ENCODE results near the gene AOC3. TPM values are rescaled to one million over a fixed set of nuclear protein-coding genes. Genes with fewer than 3 reads are reported as not detected.
"Not testable (repeated sequence)": the region's sequence is repeated elsewhere in the genome, so short reads cannot be mapped to it uniquely, and the experiment has no call there.

Gene AOC3
- polyA plus RNA-seq, 1 of the 3 experiments (the other 2 are of a cell fraction) = 0.03 TPM

- TF ChIP-seq, protein P1, sequence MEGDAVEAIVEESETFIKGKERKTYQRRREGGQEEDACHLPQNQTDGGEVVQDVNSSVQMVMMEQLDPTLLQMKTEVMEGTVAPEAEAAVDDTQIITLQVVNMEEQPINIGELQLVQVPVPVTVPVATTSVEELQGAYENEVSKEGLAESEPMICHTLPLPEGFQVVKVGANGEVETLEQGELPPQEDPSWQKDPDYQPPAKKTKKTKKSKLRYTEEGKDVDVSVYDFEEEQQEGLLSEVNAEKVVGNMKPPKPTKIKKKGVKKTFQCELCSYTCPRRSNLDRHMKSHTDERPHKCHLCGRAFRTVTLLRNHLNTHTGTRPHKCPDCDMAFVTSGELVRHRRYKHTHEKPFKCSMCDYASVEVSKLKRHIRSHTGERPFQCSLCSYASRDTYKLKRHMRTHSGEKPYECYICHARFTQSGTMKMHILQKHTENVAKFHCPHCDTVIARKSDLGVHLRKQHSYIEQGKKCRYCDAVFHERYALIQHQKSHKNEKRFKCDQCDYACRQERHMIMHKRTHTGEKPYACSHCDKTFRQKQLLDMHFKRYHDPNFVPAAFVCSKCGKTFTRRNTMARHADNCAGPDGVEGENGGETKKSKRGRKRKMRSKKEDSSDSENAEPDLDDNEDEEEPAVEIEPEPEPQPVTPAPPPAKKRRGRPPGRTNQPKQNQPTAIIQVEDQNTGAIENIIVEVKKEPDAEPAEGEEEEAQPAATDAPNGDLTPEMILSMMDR (IDR thresholded peaks at IDR 0.05) = no peak
- TF ChIP-seq GATA2 (CRISPR knock-in tag; IDR thresholded peaks at IDR 0.05) (no peak), SIN3A (IDR thresholded peaks at IDR 0.05; ENCODE audit: borderline replicate concordance, low read depth, low read length) (no peak), MEF2A (IDR thresholded peaks at IDR 0.05; ENCODE audit: borderline replicate concordance, low read depth) (no peak), USF1 (IDR thresholded peaks at IDR 0.05; ENCODE audit: borderline replicate concordance, low read depth) (no peak), ZBTB33 (IDR thresholded peaks at IDR 0.05; ENCODE audit: borderline replicate concordance, low read depth) (no peak), JUND (IDR thresholded peaks at IDR 0.05) (no peak), NRF1 (IDR thresholded peaks at IDR 0.05; ENCODE audit: low read depth, low read length) (no peak), EP300 (IDR thresholded peaks at IDR 0.05; ENCODE audit: borderline replicate concordance in 1 of 2, low read depth in 1 of 2, low read length in 1 of 2) (no peak), CHD2 (IDR thresholded peaks at IDR 0.05; ENCODE audit: low read length, partially characterized antibody) (no peak), RCOR1 (IDR thresholded peaks at IDR 0.05; ENCODE audit: low read length) (no peak)
- TF ChIP-seq, protein P2, sequence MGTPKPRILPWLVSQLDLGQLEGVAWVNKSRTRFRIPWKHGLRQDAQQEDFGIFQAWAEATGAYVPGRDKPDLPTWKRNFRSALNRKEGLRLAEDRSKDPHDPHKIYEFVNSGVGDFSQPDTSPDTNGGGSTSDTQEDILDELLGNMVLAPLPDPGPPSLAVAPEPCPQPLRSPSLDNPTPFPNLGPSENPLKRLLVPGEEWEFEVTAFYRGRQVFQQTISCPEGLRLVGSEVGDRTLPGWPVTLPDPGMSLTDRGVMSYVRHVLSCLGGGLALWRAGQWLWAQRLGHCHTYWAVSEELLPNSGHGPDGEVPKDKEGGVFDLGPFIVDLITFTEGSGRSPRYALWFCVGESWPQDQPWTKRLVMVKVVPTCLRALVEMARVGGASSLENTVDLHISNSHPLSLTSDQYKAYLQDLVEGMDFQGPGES (IDR thresholded peaks at IDR 0.05; ENCODE audit: low read depth, low read length) = no peak
- TF ChIP-seq, protein P3, sequence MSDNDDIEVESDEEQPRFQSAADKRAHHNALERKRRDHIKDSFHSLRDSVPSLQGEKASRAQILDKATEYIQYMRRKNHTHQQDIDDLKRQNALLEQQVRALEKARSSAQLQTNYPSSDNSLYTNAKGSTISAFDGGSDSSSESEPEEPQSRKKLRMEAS (IDR thresholded peaks at IDR 0.05; ENCODE audit: low read depth) = no peak
- Histone ChIP-seq H3F3A (replicated peaks; ENCODE audit: insufficient read depth) (no peaks in the 10 kb centered on the region), H3K36me3 (replicated peaks in 1 of 2; ENCODE audit: control insufficient read depth in 1 of 2, insufficient read depth in 2 of 2, low read length in 1 of 2) (no peaks in the 10 kb centered on the region), H3K4me2 (no peak overlapping the region), H3K9me2 (no peaks in the 10 kb centered on the region), H3K4me1 (ENCODE audit: control insufficient read depth in 1 of 2, insufficient read depth in 2 of 2, low read depth in 1 of 2, low read length in 1 of 2) (no peaks in the 10 kb centered on the region), H3K27me3 (ENCODE audit: insufficient read depth) (peaks cover 40% of the 10 kb centered on the region), H3K4me3 (ENCODE audit: low read depth in 2 of 2, low read length in 1 of 2) (no peak overlapping the region), H3K27ac (ENCODE audit: low read depth in 2 of 2, low read length in 1 of 2) (no peak overlapping the region), H2AFZ (ENCODE audit: low read depth) (no peak overlapping the region), H3K9ac (no peak overlapping the region), H4K20me1 (ENCODE audit: insufficient read depth) (no peaks in the 10 kb centered on the region), H3K79me2 (ENCODE audit: insufficient read depth) (no peaks in the 10 kb centered on the region), H3K9me3 (peaks cover 6% of the 10 kb centered on the region)
- WGBS (ENCODE audit: low lambda C conversion rate) = 36% methylated on average over 9 of the region's 12 CpGs
- no peak for DNase-seq
- POLR2A ChIA-PET = no interaction called here
- CTCF ChIA-PET = no interaction called here
These were observed 15.9 kb downstream of the AOC3 start for GRCh38 chr17:42866631-42867575.

- H3K9me3 ChIP-seq; POLR2A ChIA-PET; CTCF ChIA-PET; H3K79me2 ChIP-seq (ENCODE audit: insufficient read depth); H3K4me3 ChIP-seq (ENCODE audit: low read depth in 2 of 2, low read length in 1 of 2); H3K9ac ChIP-seq; H3K4me1 ChIP-seq (ENCODE audit: control insufficient read depth in 1 of 2, insufficient read depth in 2 of 2, low read depth in 1 of 2, low read length in 1 of 2); H3K9me2 ChIP-seq; H2AFZ ChIP-seq (ENCODE audit: low read depth); H3K36me3 ChIP-seq (replicated peaks in 1 of 2; ENCODE audit: control insufficient read depth in 1 of 2, insufficient read depth in 2 of 2, low read length in 1 of 2); H3K27ac ChIP-seq (ENCODE audit: low read depth in 2 of 2, low read length in 1 of 2); H3F3A ChIP-seq (replicated peaks; ENCODE audit: insufficient read depth); H4K20me1 ChIP-seq (ENCODE audit: insufficient read depth); H3K4me2 ChIP-seq; DNase-seq: not testable (repeated sequence)
- 27% methylated on average over 4 of the region's 21 CpGs for WGBS (ENCODE audit: low lambda C conversion rate)
- peaks cover 49% of the 10 kb centered on the region for H3K27me3 ChIP-seq (ENCODE audit: insufficient read depth)
These were observed 16.8 kb downstream of the AOC3 start for GRCh38 chr17:42867694-42868261.
